Measurements from ENCODE around the gene ASF1B. TPM values are rescaled to one million over a fixed set of nuclear protein-coding genes. Genes with fewer than 3 reads are reported as not detected.

ASF1B gene
- total and polyA plus RNA-seq, 12 donors = 0.48 to 17.2 (median 1.9) TPM

DNA sequence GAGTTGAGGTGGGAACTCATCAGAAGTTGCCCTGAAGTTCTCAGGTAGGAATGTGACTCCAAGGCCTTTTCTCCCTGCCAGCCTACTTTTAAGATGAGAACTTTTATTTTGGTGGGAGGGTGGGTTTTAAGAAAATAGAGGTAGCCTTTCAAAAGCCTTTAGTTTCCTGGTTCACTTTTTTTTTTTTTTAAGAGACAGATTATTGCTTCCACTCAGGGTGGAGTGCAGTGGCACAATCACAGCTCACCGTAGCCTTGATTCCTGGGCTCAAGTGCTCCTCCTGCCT lies 53.8 kb downstream of the ASF1B start:
- intact Hi-C loops (cut with DNase I) = loop anchor here in 1 of 2 donors (10.0 kb wide), 1 partner anchor 52 kb away; the partner anchor contains the start of gene ASF1B
- WGBS, 4 donors = 46 to 85% (median 60%) methylated on average over 1 of the region's 1 CpG
- no peaks in the 10 kb centered on the region for H3K9me3 ChIP-seq (replicated peaks in 1 of 3)
- H3K4me1 ChIP-seq (replicated peaks in 1 of 2) = peaks cover 14 to 16% of the 10 kb centered on the region in 2 donors
- H3K4me3 ChIP-seq = peak overlapping the region in 1 of 4 donors; percentile 81
- no peaks in the 10 kb centered on the region for H3K36me3 ChIP-seq (replicated peaks in 1 of 2)
- peak overlapping the region in 2 of 5 donors; percentile 87 to 94 for H3K27ac ChIP-seq
- TF ChIP-seq POLR2A (IDR thresholded peaks at IDR 0.05) = no peak
- TF ChIP-seq, protein P1, sequence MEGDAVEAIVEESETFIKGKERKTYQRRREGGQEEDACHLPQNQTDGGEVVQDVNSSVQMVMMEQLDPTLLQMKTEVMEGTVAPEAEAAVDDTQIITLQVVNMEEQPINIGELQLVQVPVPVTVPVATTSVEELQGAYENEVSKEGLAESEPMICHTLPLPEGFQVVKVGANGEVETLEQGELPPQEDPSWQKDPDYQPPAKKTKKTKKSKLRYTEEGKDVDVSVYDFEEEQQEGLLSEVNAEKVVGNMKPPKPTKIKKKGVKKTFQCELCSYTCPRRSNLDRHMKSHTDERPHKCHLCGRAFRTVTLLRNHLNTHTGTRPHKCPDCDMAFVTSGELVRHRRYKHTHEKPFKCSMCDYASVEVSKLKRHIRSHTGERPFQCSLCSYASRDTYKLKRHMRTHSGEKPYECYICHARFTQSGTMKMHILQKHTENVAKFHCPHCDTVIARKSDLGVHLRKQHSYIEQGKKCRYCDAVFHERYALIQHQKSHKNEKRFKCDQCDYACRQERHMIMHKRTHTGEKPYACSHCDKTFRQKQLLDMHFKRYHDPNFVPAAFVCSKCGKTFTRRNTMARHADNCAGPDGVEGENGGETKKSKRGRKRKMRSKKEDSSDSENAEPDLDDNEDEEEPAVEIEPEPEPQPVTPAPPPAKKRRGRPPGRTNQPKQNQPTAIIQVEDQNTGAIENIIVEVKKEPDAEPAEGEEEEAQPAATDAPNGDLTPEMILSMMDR (IDR thresholded peaks at IDR 0.05) = no peak
- DNase-seq = no peak
- no peaks in the 10 kb centered on the region for H3K27me3 ChIP-seq

DNA sequence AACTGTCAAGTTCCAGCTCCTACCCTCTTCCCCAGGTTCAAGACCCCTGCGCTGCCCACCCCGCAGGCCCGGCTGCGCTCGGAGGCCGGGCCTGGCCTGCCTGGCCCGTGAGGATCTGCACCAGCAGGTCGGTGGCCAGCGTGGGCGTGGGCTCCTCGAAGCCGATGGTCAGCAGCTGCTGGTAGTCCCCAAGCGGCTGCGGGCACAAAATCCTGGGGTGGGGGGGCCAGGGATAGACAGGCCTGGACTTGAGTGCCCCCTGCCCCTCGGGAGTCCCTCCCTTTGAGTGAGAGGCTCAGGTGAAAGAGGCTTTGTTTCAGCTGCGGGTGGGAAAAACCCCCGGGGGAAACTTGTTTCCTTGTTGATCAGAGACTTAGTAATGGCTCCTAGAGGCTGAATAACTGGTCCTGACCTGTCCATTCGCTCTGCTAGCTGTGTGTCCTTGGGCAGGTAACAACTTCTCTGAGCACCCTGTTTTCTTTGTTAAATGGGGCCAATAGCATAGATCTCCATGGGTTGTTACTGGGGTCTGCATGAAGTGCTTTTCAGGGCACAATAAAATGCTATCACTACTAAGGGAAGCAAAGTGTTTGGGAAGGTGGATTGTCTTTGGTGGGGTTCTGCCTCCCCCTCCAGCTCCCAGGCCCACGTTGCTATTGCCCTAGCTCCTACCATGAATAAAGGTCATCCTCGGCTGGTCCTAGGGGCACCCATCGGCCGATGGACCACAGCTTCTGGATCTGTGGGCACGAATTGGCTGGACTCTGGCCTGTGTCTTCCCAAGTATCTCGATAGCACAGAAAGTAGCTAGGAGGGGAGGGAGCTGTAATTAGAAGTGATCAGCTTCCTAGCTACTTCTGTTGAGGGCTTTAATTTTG lies 54.4 kb downstream of the ASF1B start:
- intact Hi-C loops (cut with DNase I) = loop anchor here in 1 of 2 donors (10.0 kb wide), 1 partner anchor 53 kb away; the partner anchor contains the start of gene ASF1B
- H3K9me3 ChIP-seq (replicated peaks in 1 of 3) = no peaks in the 10 kb centered on the region
- peak in 4 of 7 donors; percentile 60 to 78 (median 62) for DNase-seq
- no peaks in the 10 kb centered on the region for H3K36me3 ChIP-seq (replicated peaks in 1 of 2)
- TF ChIP-seq, protein P1 (IDR thresholded peaks at IDR 0.05) = peak in 1 of 6 experiments; percentile 8
- no peak for TF ChIP-seq POLR2A (IDR thresholded peaks at IDR 0.05)
- H3K27ac ChIP-seq = peak overlapping the region; percentile 79 to 94 (median 89)
- peak overlapping the region; percentile 2 to 95 (median 82) for H3K4me3 ChIP-seq
- peaks cover 14 to 16% of the 10 kb centered on the region in 2 donors for H3K4me1 ChIP-seq (replicated peaks in 1 of 2)
- no peaks in the 10 kb centered on the region for H3K27me3 ChIP-seq
- 16 to 50% (median 20%) methylated on average over 8 to 24 of the region's 24 CpGs for WGBS, 4 donors

DNA sequence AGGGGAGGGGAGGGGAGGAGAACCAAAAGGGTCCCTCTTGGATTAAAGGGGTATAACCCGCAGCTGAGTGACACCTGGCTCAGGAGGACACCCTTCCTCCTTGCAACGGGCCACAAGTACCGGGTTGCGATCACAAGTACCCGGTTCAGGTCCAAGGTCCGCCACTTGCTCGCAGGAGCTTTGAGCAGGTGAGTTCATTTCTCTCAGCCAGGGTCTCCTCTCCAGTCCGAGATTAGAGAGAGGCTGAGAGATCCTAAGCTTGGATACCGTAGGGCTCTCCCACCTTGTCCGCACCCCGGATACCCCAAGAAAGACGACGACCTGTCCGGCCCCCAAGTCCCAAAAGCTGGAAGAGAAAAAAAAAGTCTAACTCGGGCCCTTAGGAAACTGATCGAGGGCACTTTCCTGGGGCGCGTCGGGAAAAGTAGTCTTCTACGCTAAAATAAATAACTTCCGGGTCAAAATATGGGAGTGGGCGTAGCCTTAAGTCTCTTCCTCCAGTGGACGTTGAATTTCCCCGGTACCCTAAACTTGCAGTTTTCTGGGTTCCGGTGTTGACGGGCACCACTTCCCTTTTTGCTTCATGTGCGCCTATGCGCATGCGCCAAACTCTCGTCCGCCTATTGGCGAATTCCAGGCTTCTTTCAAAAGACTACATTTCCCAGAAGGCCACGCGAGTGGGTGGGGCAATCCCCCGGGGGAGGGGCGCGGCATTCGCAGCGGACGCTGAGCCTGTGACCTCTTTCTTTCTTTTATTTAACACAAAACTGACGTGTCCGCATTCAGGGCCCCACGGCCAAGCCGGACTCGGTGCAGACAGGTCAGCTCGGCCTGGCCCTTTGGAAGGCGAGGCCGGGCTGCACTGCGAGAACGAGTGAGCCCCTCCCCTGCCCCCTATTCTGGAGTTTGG lies 55.2 kb downstream of the ASF1B start:
- intact Hi-C loops (cut with DNase I) = loop anchor here in 1 of 2 donors (10.0 kb wide), 1 partner anchor 54 kb away; the partner anchor contains the start of gene ASF1B
- peak; percentile 83 to 93 for TF ChIP-seq POLR2A (IDR thresholded peaks at IDR 0.05)
- TF ChIP-seq, protein P1 (IDR thresholded peaks at IDR 0.05) = no peak

DNA sequence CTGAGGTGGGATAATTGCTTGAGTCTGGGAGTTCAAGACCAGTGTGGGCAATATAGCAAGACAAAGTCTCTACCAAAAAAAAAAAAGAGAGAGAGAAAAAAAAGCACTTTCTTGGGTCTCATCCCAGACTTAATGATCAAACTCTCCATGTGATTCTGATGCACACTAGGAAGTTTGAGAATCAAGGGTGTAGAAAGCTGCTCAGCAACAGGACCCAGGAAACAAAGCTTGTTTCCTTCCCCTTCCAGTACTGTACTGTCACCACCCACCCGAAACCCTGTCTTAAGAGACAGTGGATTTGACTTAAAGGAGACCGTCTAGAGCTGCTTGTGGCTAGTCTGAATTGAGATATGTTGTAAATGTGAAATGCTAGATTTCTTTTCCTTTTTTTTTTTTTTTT lies 58.0 kb downstream of the ASF1B start:
- WGBS, 4 donors = 57 to 76% (median 69%) methylated on average over 2 of the region's 2 CpGs
- H3K4me1 ChIP-seq (replicated peaks in 1 of 2) = peaks cover 24 to 31% of the 10 kb centered on the region in 2 donors

More for the DNA sequence above, 55.2 kb downstream of the ASF1B start:
- Histone ChIP-seq H3K36me3 (replicated peaks in 1 of 2) (no peaks in the 10 kb centered on the region), H3K9me3 (replicated peaks in 1 of 3) (no peaks in the 10 kb centered on the region), H3K4me1 (replicated peaks in 1 of 2) (peaks cover 14 to 16% of the 10 kb centered on the region in 2 donors), H3K27ac (peak overlapping the region; percentile 86 to 94 (median 89)), H3K27me3 (no peaks in the 10 kb centered on the region), H3K4me3 (peak overlapping the region; percentile 2 to 95 (median 82))
- whole genome bisulfite sequencing, 4 donors = 0 to 1% (median 1%) methylated on average over 38 to 50 of the region's 50 CpGs
- DNase-seq = peak; percentile 99 to 100 (median 99)

More for the DNA sequence above, 58.0 kb downstream of the ASF1B start:
- no peak for TF ChIP-seq POLR2A (IDR thresholded peaks at IDR 0.05)
- TF ChIP-seq, protein P1 (IDR thresholded peaks at IDR 0.05) = no peak
- intact Hi-C loops (cut with DNase I) = no loop called here
- no peak overlapping the region for H3K4me3 ChIP-seq
- DNase-seq = peak in 1 of 7 donors; percentile 16
- H3K27ac ChIP-seq = no peak overlapping the region
- no peaks in the 10 kb centered on the region for H3K9me3 ChIP-seq (replicated peaks in 1 of 3)
- H3K27me3 ChIP-seq = no peaks in the 10 kb centered on the region
- H3K36me3 ChIP-seq (replicated peaks in 1 of 2) = no peaks in the 10 kb centered on the region

Measured in adrenal gland (tissue), 12 donors.